ENCODE data around the gene BTBD17.

Gene BTBD17

GRCh38 chr17:74332017-74332650 lies 29.5 kb downstream of the BTBD17 start:
- WGBS = 63% methylated on average over 7 of the region's 7 CpGs
- Histone ChIP-seq H3K27me3 (ENCODE audit: insufficient read depth, low read length) (peaks cover 2% of the 10 kb centered on the region), H3K9me3 (ENCODE audit: insufficient read depth, low read depth, low read length) (0 out of 2 replicates have a peak, but pooled peaks cover 7% of the 10 kb centered on the region), H3K36me3 (ENCODE audit: insufficient read depth, low read length) (no peaks in the 10 kb centered on the region), H3K9ac (ENCODE audit: low read depth, low read length) (no peak overlapping the region), H3K4me3 (ENCODE audit: low read length) (no peak overlapping the region), H3K4me1 (ENCODE audit: insufficient read depth, low read length) (peaks cover 4% of the 10 kb centered on the region), H3K27ac (ENCODE audit: low read depth, low read length) (no peak overlapping the region)

GRCh38 chr17:74330446-74330845 lies 31.2 kb downstream of the BTBD17 start:
- peaks cover 19% of the 10 kb centered on the region for H3K27me3 ChIP-seq (ENCODE audit: insufficient read depth, low read length)
- peaks cover 10% of the 10 kb centered on the region for H3K4me1 ChIP-seq (ENCODE audit: insufficient read depth, low read length)
- no peaks in the 10 kb centered on the region for H3K36me3 ChIP-seq (ENCODE audit: insufficient read depth, low read length)
- WGBS = 78% methylated on average over 8 of the region's 8 CpGs
- no peak overlapping the region for H3K4me3 ChIP-seq (ENCODE audit: low read length)
- H3K27ac ChIP-seq (ENCODE audit: low read depth, low read length) = no peak overlapping the region
- no peak overlapping the region for H3K9ac ChIP-seq (ENCODE audit: low read depth, low read length)
- H3K9me3 ChIP-seq (ENCODE audit: insufficient read depth, low read depth, low read length) = 0 out of 2 replicates have a peak, but pooled peaks cover 7% of the 10 kb centered on the region

GRCh38 chr17:74329378-74329777 lies 32.3 kb downstream of the BTBD17 start:
- no peaks in the 10 kb centered on the region for H3K36me3 ChIP-seq (ENCODE audit: insufficient read depth, low read length)
- H3K4me3 ChIP-seq (ENCODE audit: low read length) = no peak overlapping the region
- no peak overlapping the region for H3K27ac ChIP-seq (ENCODE audit: low read depth, low read length)
- H3K9me3 ChIP-seq (ENCODE audit: insufficient read depth, low read depth, low read length) = 0 out of 2 replicates have a peak, but pooled peaks cover 5% of the 10 kb centered on the region
- 94% methylated on average over 3 of the region's 3 CpGs for WGBS
- peaks cover 10% of the 10 kb centered on the region for H3K4me1 ChIP-seq (ENCODE audit: insufficient read depth, low read length)
- peaks cover 29% of the 10 kb centered on the region for H3K27me3 ChIP-seq (ENCODE audit: insufficient read depth, low read length)
- no peak overlapping the region for H3K9ac ChIP-seq (ENCODE audit: low read depth, low read length)

- no peak overlapping the region for H3K4me3 ChIP-seq (ENCODE audit: low read length)
- H3K4me1 ChIP-seq (ENCODE audit: insufficient read depth, low read length) = peaks cover 10% of the 10 kb centered on the region
- no peak overlapping the region for H3K27ac ChIP-seq (ENCODE audit: low read depth, low read length)
- H3K36me3 ChIP-seq (ENCODE audit: insufficient read depth, low read length) = no peaks in the 10 kb centered on the region
- WGBS = 87% methylated on average over 3 of the region's 3 CpGs
- H3K9me3 ChIP-seq (ENCODE audit: insufficient read depth, low read depth, low read length) = no peaks in the 10 kb centered on the region
- H3K27me3 ChIP-seq (ENCODE audit: insufficient read depth, low read length) = peaks cover 32% of the 10 kb centered on the region
- no peak overlapping the region for H3K9ac ChIP-seq (ENCODE audit: low read depth, low read length)
Observed at GRCh38 chr17:74328487-74328886, 33.2 kb downstream of the BTBD17 start.

GRCh38 chr17:74326506-74326905 lies 35.2 kb downstream of the BTBD17 start:
- Histone ChIP-seq H3K27me3 (ENCODE audit: insufficient read depth, low read length) (peaks cover 32% of the 10 kb centered on the region), H3K9ac (ENCODE audit: low read depth, low read length) (no peak overlapping the region), H3K4me3 (ENCODE audit: low read length) (peak overlapping the region; percentile 57), H3K4me1 (ENCODE audit: insufficient read depth, low read length) (peaks cover 5% of the 10 kb centered on the region), H3K9me3 (ENCODE audit: insufficient read depth, low read depth, low read length) (no peaks in the 10 kb centered on the region), H3K36me3 (ENCODE audit: insufficient read depth, low read length) (no peaks in the 10 kb centered on the region), H3K27ac (ENCODE audit: low read depth, low read length) (no peak overlapping the region)
- WGBS = 33% methylated on average over 10 of the region's 10 CpGs

- Histone ChIP-seq H3K27ac (ENCODE audit: low read depth, low read length) (no peak within 1 kb of the TSS), H3K27me3 (ENCODE audit: insufficient read depth, low read length) (peaks cover 34% of the 10 kb centered on the region), H3K9me3 (ENCODE audit: insufficient read depth, low read depth, low read length) (no peaks in the 10 kb centered on the region), H3K9ac (ENCODE audit: low read depth, low read length) (peak within 1 kb of the TSS; percentile 38; the same call in 1 of the 2 replicates), H3K4me1 (ENCODE audit: insufficient read depth, low read length) (peaks cover 5% of the 10 kb centered on the region), H3K4me3 (ENCODE audit: low read length) (peak within 1 kb of the TSS; percentile 57), H3K36me3 (ENCODE audit: insufficient read depth, low read length) (no peaks in the 10 kb centered on the region)
- WGBS = 4% methylated on average over 73 of the region's 73 CpGs
Observed at GRCh38 chr17:74325743-74326379, 35.8 kb downstream of the BTBD17 start, which contains the start of gene KIF19. Gene KIF19, plus strand, starts transcription at chr17:74326226. Its CDS starts 124 bp downstream, at chr17:74326350.

- no peak overlapping the region for H3K27ac ChIP-seq (ENCODE audit: low read depth, low read length)
- no peaks in the 10 kb centered on the region for H3K36me3 ChIP-seq (ENCODE audit: insufficient read depth, low read length)
- WGBS = 56% methylated on average over 11 of the region's 11 CpGs
- no peaks in the 10 kb centered on the region for H3K9me3 ChIP-seq (ENCODE audit: insufficient read depth, low read depth, low read length)
- H3K4me3 ChIP-seq (ENCODE audit: low read length) = peak overlapping the region; percentile 57; the same call in 1 of the 2 replicates
- peaks cover 5% of the 10 kb centered on the region for H3K4me1 ChIP-seq (ENCODE audit: insufficient read depth, low read length)
- peaks cover 34% of the 10 kb centered on the region for H3K27me3 ChIP-seq (ENCODE audit: insufficient read depth, low read length)
- H3K9ac ChIP-seq (ENCODE audit: low read depth, low read length) = no peak overlapping the region
Observed at GRCh38 chr17:74325376-74325742, 36.3 kb downstream of the BTBD17 start.

- H3K27ac ChIP-seq (ENCODE audit: low read depth, low read length) = no peak overlapping the region
- peaks cover 5% of the 10 kb centered on the region for H3K4me1 ChIP-seq (ENCODE audit: insufficient read depth, low read length)
- H3K9ac ChIP-seq (ENCODE audit: low read depth, low read length) = no peak overlapping the region
- no peak overlapping the region for H3K4me3 ChIP-seq (ENCODE audit: low read length)
- H3K27me3 ChIP-seq (ENCODE audit: insufficient read depth, low read length) = peaks cover 34% of the 10 kb centered on the region
- no peaks in the 10 kb centered on the region for H3K9me3 ChIP-seq (ENCODE audit: insufficient read depth, low read depth, low read length)
- WGBS = 84% methylated on average over 6 of the region's 6 CpGs
- H3K36me3 ChIP-seq (ENCODE audit: insufficient read depth, low read length) = no peaks in the 10 kb centered on the region
Observed at GRCh38 chr17:74324521-74324920, 37.1 kb downstream of the BTBD17 start.

GRCh38 chr17:74318391-74318790 lies 43.3 kb downstream of the BTBD17 start:
- no peaks in the 10 kb centered on the region for H3K9me3 ChIP-seq (ENCODE audit: insufficient read depth, low read depth, low read length)
- H3K4me3 ChIP-seq (ENCODE audit: low read length) = no peak overlapping the region
- 0 out of 2 replicates have a peak, but pooled peaks cover 2% of the 10 kb centered on the region for H3K27me3 ChIP-seq (ENCODE audit: insufficient read depth, low read length)
- no peak overlapping the region for H3K27ac ChIP-seq (ENCODE audit: low read depth, low read length)
- H3K36me3 ChIP-seq (ENCODE audit: insufficient read depth, low read length) = no peaks in the 10 kb centered on the region
- no peaks in the 10 kb centered on the region for H3K4me1 ChIP-seq (ENCODE audit: insufficient read depth, low read length)
- WGBS = 94% methylated on average over 10 of the region's 10 CpGs
- H3K9ac ChIP-seq (ENCODE audit: low read depth, low read length) = no peak overlapping the region

GRCh38 chr17:74317071-74317470 lies 44.6 kb downstream of the BTBD17 start:
- Histone ChIP-seq H3K9me3 (ENCODE audit: insufficient read depth, low read depth, low read length) (peaks cover 3% of the 10 kb centered on the region; the same call in 1 of the 2 replicates), H3K4me3 (ENCODE audit: low read length) (no peak overlapping the region), H3K27me3 (ENCODE audit: insufficient read depth, low read length) (0 out of 2 replicates have a peak, but pooled peaks cover 2% of the 10 kb centered on the region), H3K27ac (ENCODE audit: low read depth, low read length) (no peak overlapping the region), H3K4me1 (ENCODE audit: insufficient read depth, low read length) (no peaks in the 10 kb centered on the region), H3K36me3 (ENCODE audit: insufficient read depth, low read length) (no peaks in the 10 kb centered on the region), H3K9ac (ENCODE audit: low read depth, low read length) (no peak overlapping the region)
- 90% methylated on average over 16 of the region's 16 CpGs for WGBS

GRCh38 chr17:74316220-74316619 lies 45.4 kb downstream of the BTBD17 start:
- no peak overlapping the region for H3K27ac ChIP-seq (ENCODE audit: low read depth, low read length)
- H3K9ac ChIP-seq (ENCODE audit: low read depth, low read length) = no peak overlapping the region
- no peaks in the 10 kb centered on the region for H3K4me1 ChIP-seq (ENCODE audit: insufficient read depth, low read length)
- 76% methylated on average over 10 of the region's 10 CpGs for WGBS
- H3K27me3 ChIP-seq (ENCODE audit: insufficient read depth, low read length) = 0 out of 2 replicates have a peak, but pooled peaks cover under 1% of the 10 kb centered on the region
- no peaks in the 10 kb centered on the region for H3K36me3 ChIP-seq (ENCODE audit: insufficient read depth, low read length)
- no peak overlapping the region for H3K4me3 ChIP-seq (ENCODE audit: low read length)
- H3K9me3 ChIP-seq (ENCODE audit: insufficient read depth, low read depth, low read length) = peaks cover 3% of the 10 kb centered on the region; the same call in 1 of the 2 replicates

All from HUES64 (cell line).